Lower leg skin (tissue), 4 donors: Measurements from ENCODE around the gene HMGN2. TPM values are rescaled to one million over a fixed set of nuclear protein-coding genes. Genes with fewer than 3 reads are reported as not detected.

Experiments used
- DNase-seq, 2 donors: peaks; one replicate each; pipeline ENCODE4 v3.0.0-alpha.2; 2019; ENCODE audit warnings: low spot score in 2 of 2
- H3K4me3 ChIP-seq: fragments of 200-600 bp; sonication (generic); 2 replicates; pipeline ENCODE4 v1.5.1; 2017; ENCODE audit warnings: mild to moderate bottlenecking, low read depth; ENCODE audit not compliant: poor library complexity, severe bottlenecking
- CTCF ChIP-seq, 3 donors: fragments of 450-650 bp; IDR thresholded peaks; one replicate each; pipeline ENCODE4 v1.5.1; 2016; ENCODE audit warnings: antibody characterized with exemption in 3 of 3, mild to moderate bottlenecking in 3 of 3, moderate library complexity in 2 of 3
- POLR2A ChIP-seq, 2 donors: fragments of 450-650 bp; IDR thresholded peaks; one replicate each; pipeline ENCODE4 v1.6.1; 2016 to 2017; ENCODE audit warnings: antibody characterized with exemption in 2 of 2, mild to moderate bottlenecking in 1 of 2, moderate library complexity in 1 of 2
- WGBS, 2 donors: methylation state at CpG; one replicate each; pipeline ENCODE4 v1.1.5; 2018; 5-methylcytosine and 5-hydroxymethylcytosine counted together
- intact Hi-C: fragments of 100-400 bp; cut with DNase I; formaldehyde crosslinking; loops from one replicate; pipeline ENCODE4 v1.15.0; 2023; ENCODE audit warnings: low total_unique reads
- total RNA-seq, 4 donors: library from RNA; depleted of rRNA; stranded (reverse); fragments of >200 nt; gene quantifications; one replicate each; pipeline ENCODE4 v1.1.0, GENCODE V29; 2016

HMGN2 gene
- total RNA-seq, 4 donors from 2014 or later, result 128 to 224 (median 167) TPM

- TF ChIP-seq CTCF (IDR thresholded peaks at IDR 0.05) (no peak), POLR2A (IDR thresholded peaks at IDR 0.05) (no peak)
- WGBS, 2 donors, result 84 to 85% methylated on average over 3 of the region's 3 CpGs
- DNase-seq, result no peak
- intact Hi-C loops, result no loop called here
- no peak overlapping the region for H3K4me3 ChIP-seq
These were observed 5.9 kb downstream of the HMGN2 start for GRCh38 chr1:26478159-26478558.

- no peak for DNase-seq
- 91 to 96% methylated on average over 6 of the region's 6 CpGs for WGBS, 2 donors
- TF ChIP-seq POLR2A (IDR thresholded peaks at IDR 0.05), result no peak
- no peak for TF ChIP-seq CTCF (IDR thresholded peaks at IDR 0.05)
- H3K4me3 ChIP-seq, result no peak overlapping the region
- intact Hi-C loops, result no loop called here
These were observed 6.7 kb downstream of the HMGN2 start for GRCh38 chr1:26478988-26479387.

GRCh38 chr1:26482921-26483320 is 10.7 kb downstream of the HMGN2 start:
- no peak for DNase-seq
- 84 to 89% methylated on average over 2 of the region's 2 CpGs for WGBS, 2 donors
- no peak for TF ChIP-seq CTCF (IDR thresholded peaks at IDR 0.05)
- no peak for TF ChIP-seq POLR2A (IDR thresholded peaks at IDR 0.05)
- intact Hi-C loops, result no loop called here
- no peak overlapping the region for H3K4me3 ChIP-seq

- 61% methylated on average over 2 of the region's 2 CpGs for WGBS, 2 donors
- intact Hi-C loops, result no loop called here
- H3K4me3 ChIP-seq, result no peak overlapping the region
- DNase-seq, result no peak
- TF ChIP-seq POLR2A (IDR thresholded peaks at IDR 0.05), result no peak
These were observed 11.7 kb downstream of the HMGN2 start for GRCh38 chr1:26483980-26484379.

- 87 to 93% methylated on average over 4 of the region's 4 CpGs for WGBS, 2 donors
- intact Hi-C loops, result no loop called here
- TF ChIP-seq POLR2A (IDR thresholded peaks at IDR 0.05) (no peak), CTCF (IDR thresholded peaks at IDR 0.05) (no peak)
- no peak overlapping the region for H3K4me3 ChIP-seq
- no peak for DNase-seq
These were observed 17.9 kb downstream of the HMGN2 start for GRCh38 chr1:26490155-26490554.

GRCh38 chr1:26493267-26493666 is 21.0 kb downstream of the HMGN2 start:
- TF ChIP-seq POLR2A (IDR thresholded peaks at IDR 0.05) (no peak), CTCF (IDR thresholded peaks at IDR 0.05) (no peak)
- H3K4me3 ChIP-seq, result no peak overlapping the region
- intact Hi-C loops, result no loop called here
- WGBS, 2 donors, result 37 to 61% methylated on average over 3 of the region's 3 CpGs
- DNase-seq, result no peak
